B cell (primary cell): ENCODE results near the gene PRMT5. TPM values are rescaled to one million over a fixed set of nuclear protein-coding genes. Genes with fewer than 3 reads are reported as not detected.

Source experiments
- ATAC-seq: fragments of 200-7000 bp; cut with Tn5 transposase; one replicate; pipeline ENCODE4 v1.10.0; 2021; ENCODE audit warnings: low read depth, mild to moderate bottlenecking, moderate number of reproducible peaks, moderate library complexity
- CTCF ChIA-PET: fragments of 350-600 bp; sonication (Branson Sonifier 250); formaldehyde crosslinking; loops from one replicate; lab custom pipeline; 2021; ENCODE audit warnings: antibody characterized with exemption, inconsistent platforms; lab: Charles Lee
- POLR2A ChIA-PET: fragments of 350-600 bp; sonication (Branson Sonifier 250); formaldehyde crosslinking; loops from one replicate; lab custom pipeline; 2021; ENCODE audit warnings: antibody characterized with exemption; lab: Charles Lee
- DNase-seq: peaks from one replicate; pipeline ENCODE4 v3.0.0; 2013
- H2AFZ ChIP-seq: 2 replicates; pipeline ENCODE4 v1.6.1; 2012; ENCODE audit warnings: mild to moderate bottlenecking, low read depth, low read length; ENCODE audit not compliant: insufficient read depth, poor library complexity, severe bottlenecking
- H3K27ac ChIP-seq, 2 donors: 1 replicate in 1 of 2; 2 replicates in 1 of 2; pipeline ENCODE4 v1.5.1; 2012 to 2013; ENCODE audit warnings: low read length in 2 of 2, mild to moderate bottlenecking in 2 of 2, moderate library complexity in 1 of 2
- H3K27me3 ChIP-seq, 4 experiments: fragments of 200-600 bp in 1 of 4; sonication (generic) in 1 of 4; replicated peaks in 1 of 4; 1 replicate in 2 of 4; 2 replicates in 2 of 4; pipeline versions ENCODE4 v1.6.1 to v1.7.0; 2013 to 2016; ENCODE audit warnings: low read length in 3 of 4, mild to moderate bottlenecking in 2 of 4, mixed read lengths in 1 of 4, moderate library complexity in 1 of 4; ENCODE audit not compliant: insufficient read depth in 4 of 4, control insufficient read depth in 3 of 4; ENCODE audit errors: control extremely low read depth in 1 of 4
- H3K36me3 ChIP-seq, 2 experiments: replicated peaks in 1 of 2; 1 replicate in 1 of 2; 2 replicates in 1 of 2; pipeline versions ENCODE4 v1.6.1 to v1.7.1; 2013; ENCODE audit warnings: low read length in 1 of 2; ENCODE audit not compliant: insufficient read depth in 2 of 2, control insufficient read depth in 1 of 2; ENCODE audit errors: control extremely low read depth in 1 of 2, extremely low read depth in 1 of 2
- H3K4me1 ChIP-seq, 2 donors: fragments of 200-600 bp in 1 of 2; sonication (generic) in 1 of 2; 1 replicate in 1 of 2; 2 replicates in 1 of 2; pipeline versions ENCODE4 v1.5.1 to v1.6.1; 2013 to 2017; ENCODE audit warnings: low read length in 2 of 2; ENCODE audit not compliant: control insufficient read depth in 2 of 2, insufficient read depth in 2 of 2
- H3K4me2 ChIP-seq: replicated peaks from 2 replicates; pipeline ENCODE3; 2012; ENCODE audit warnings: mild to moderate bottlenecking, low read depth, low read length; ENCODE audit not compliant: poor library complexity, severe bottlenecking
- H3K4me3 ChIP-seq, 5 experiments: fragments of 200-600 bp in 1 of 5; sonication (generic) in 1 of 5; 1 replicate in 3 of 5; 2 replicates in 2 of 5; pipeline versions ENCODE4 v1.5.1 to v1.7.0; 2011 to 2016; ENCODE audit warnings: low read length in 4 of 5, mild to moderate bottlenecking in 4 of 5, low read depth in 2 of 5, control low read depth in 1 of 5, moderate library complexity in 1 of 5; ENCODE audit not compliant: insufficient read depth in 1 of 5; ENCODE audit errors: control extremely low read depth in 1 of 5, extremely low read depth in 1 of 5
- H3K79me2 ChIP-seq: fragments of 200-600 bp; sonication (generic); one replicate; pipeline ENCODE4 v1.6.0; 2016; ENCODE audit warnings: low read length; ENCODE audit not compliant: control insufficient read depth, insufficient read depth
- H3K9ac ChIP-seq: fragments of 200-600 bp; sonication (generic); 2 replicates; pipeline ENCODE4 v1.6.1; 2017; ENCODE audit warnings: mild to moderate bottlenecking, low read length, moderate library complexity
- H3K9me3 ChIP-seq, 3 donors: one replicate each; pipeline versions ENCODE4 v1.6.1 to v1.7.1; 2013; ENCODE audit warnings: low read length in 2 of 3; ENCODE audit not compliant: control insufficient read depth in 2 of 3, insufficient read depth in 1 of 3; ENCODE audit errors: control extremely low read depth in 1 of 3
- H4K20me1 ChIP-seq: 2 replicates; pipeline ENCODE4 v1.6.0; 2012; ENCODE audit warnings: mild to moderate bottlenecking, low read length; ENCODE audit not compliant: insufficient read depth, control insufficient read depth, poor library complexity, severe bottlenecking
- H3K27ac Mint-ChIP-seq: one replicate; pipeline ENCODE4 v1.8.0; 2021; ENCODE audit warnings: mixed read lengths
- H3K27me3 Mint-ChIP-seq: one replicate; pipeline ENCODE4 v1.8.0; 2021; ENCODE audit warnings: mixed read lengths
- H3K4me1 Mint-ChIP-seq: one replicate; pipeline ENCODE4 v1.8.0; 2021; ENCODE audit warnings: mixed read lengths
- H3K4me3 Mint-ChIP-seq: one replicate; pipeline ENCODE4 v1.8.0; 2021; ENCODE audit warnings: mixed read lengths
- H3K9me3 Mint-ChIP-seq: one replicate; pipeline ENCODE4 v1.8.0; 2022; ENCODE audit warnings: mixed read lengths; ENCODE audit not compliant: insufficient read depth
- CTCF ChIP-seq: fragments of 200-600 bp; IDR thresholded peaks from one replicate; pipeline ENCODE4 v1.8.0; 2022; ENCODE audit warnings: antibody characterized with exemption, mild to moderate bottlenecking
- EZH2 ChIP-seq: IDR thresholded peaks from 2 replicates; pipeline ENCODE4 v1.6.1; 2012; ENCODE audit warnings: borderline replicate concordance, low read depth, mild to moderate bottlenecking, moderate library complexity, low read length; ENCODE audit not compliant: insufficient read depth, poor library complexity, severe bottlenecking
- WGBS: methylation state at CpG from one replicate; pipeline ENCODE4 v1.1.5; 2013; ENCODE audit warnings: missing lambda C conversion rate; ENCODE audit not compliant: insufficient coverage; 5-methylcytosine and 5-hydroxymethylcytosine counted together
- intact Hi-C: fragments of 100-400 bp; cut with micrococcal nuclease; formaldehyde crosslinking; loops from one replicate; pipeline ENCODE4 v1.10.0; 2022
- polyA plus RNA-seq: library from polyadenylated mRNA; depleted of rRNA; stranded (reverse); fragments of >200 nt; gene quantifications from 2 replicates; pipeline ENCODE4 v1.2.3, GENCODE V29; 2012
- total RNA-seq, 2 donors: library from RNA; stranded (reverse); fragments of 120-200 nt in 1 of 2; gene quantifications; 1 replicate in 1 of 2; 2 replicates in 1 of 2; pipeline versions ENCODE4 v1.2.3 to v1.2.4, GENCODE V29; 2013 to 2022

Gene PRMT5
- total and polyA plus RNA-seq, 2 donors (not counting 1 experiment from before 2014, with no cell fraction given) = 38.8 to 50.4 TPM

GRCh38 chr14:22870811-22871223 is 58.4 kb downstream of the PRMT5 start:
- Mint-ChIP-seq H3K27me3 (no peaks in the 10 kb centered on the region), H3K4me3 (peak overlapping the region; percentile 96), H3K4me1 (peaks cover 29% of the 10 kb centered on the region), H3K27ac (peak overlapping the region; percentile 98), H3K9me3 (no peaks in the 10 kb centered on the region)
- Histone ChIP-seq H3K27ac (peak overlapping the region; percentile 84 to 88), H3K79me2 (peaks cover 39% of the 10 kb centered on the region), H3K4me1 (peaks cover 19 to 35% of the 10 kb centered on the region in 2 donors), H3K36me3 (peaks cover 2 to 29% of the 10 kb centered on the region in 2 experiments), H4K20me1 (peaks cover 25% of the 10 kb centered on the region), H3K4me2 (peak overlapping the region; percentile 85), H3K9me3 (no peaks in the 10 kb centered on the region), H3K27me3 (no peaks in the 10 kb centered on the region), H2AFZ (peak overlapping the region; percentile 76), H3K9ac (peak overlapping the region; percentile 96), H3K4me3 (peak overlapping the region; percentile 83 to 97 (median 92))
- TF ChIP-seq CTCF (no peak), EZH2 (no peak)
- ATAC-seq = peak; percentile 26
- WGBS = no CpG with 5 or more reads among the region's 1 CpG
- no peak for DNase-seq
- ChIA-PET POLR2A (interaction anchor here (0.6 to 4.6 kb wide), 8 partner anchors 12 to 117 kb away, joined by 3 to 61 read pairs (median 4); partner anchors contain the start of genes OXA1L and REM2), CTCF (interaction anchor here (0.8 to 7.9 kb wide), 17 partner anchors 9 to 301 kb away, joined by 3 to 111 read pairs (median 5); partner anchors contain the start of genes PRMT5, RBM23 and REM2)
- intact Hi-C loops = loop anchor here (1.0 to 5.0 kb wide), 7 partner anchors 17 to 315 kb away; partner anchors contain the start of genes AJUBA, DAD1 and RBM23

Other genes starting within 250 kb of the PRMT5 start
- 186 and 201 TPM in 2 replicates for gene OXA1L, start 162.7 kb downstream of the PRMT5 start, total RNA-seq
- gene OXA1L, start 162.7 kb downstream of the PRMT5 start, polyA plus RNA-seq = 147 and 150 TPM in 2 replicates
- 50.0 and 59.5 TPM in 2 replicates for gene SLC7A7, start 113.9 kb downstream of the PRMT5 start, total RNA-seq
- gene SLC7A7, start 113.9 kb downstream of the PRMT5 start, polyA plus RNA-seq = 18.7 and 33.4 TPM in 2 replicates
- 91.6 and 93.0 TPM in 2 replicates for gene MRPL52, start 99.5 kb downstream of the PRMT5 start, total RNA-seq
- gene MRPL52, start 99.5 kb downstream of the PRMT5 start, polyA plus RNA-seq = 26.0 and 37.4 TPM in 2 replicates
- gene MMP14, start 92.8 kb downstream of the PRMT5 start, total RNA-seq = 3.5 and 5.2 TPM in 2 replicates
- gene MMP14, start 92.8 kb downstream of the PRMT5 start, polyA plus RNA-seq = 1.0 and 2.2 TPM in 2 replicates
- 99.7 and 104 TPM in 2 replicates for gene LRP10, start 57.6 kb downstream of the PRMT5 start, total RNA-seq
- 79.2 and 120 TPM in 2 replicates for gene LRP10, start 57.6 kb downstream of the PRMT5 start, polyA plus RNA-seq
- gene REM2, start 46.2 kb downstream of the PRMT5 start, total RNA-seq = 5.5 and 5.6 TPM in 2 replicates
- 12.9 and 21.7 TPM in 2 replicates for gene REM2, start 46.2 kb downstream of the PRMT5 start, polyA plus RNA-seq
- gene RBM23, start 10.2 kb downstream of the PRMT5 start, total RNA-seq = 165 and 188 TPM in 2 replicates
- gene RBM23, start 10.2 kb downstream of the PRMT5 start, polyA plus RNA-seq = 60.7 and 114 TPM in 2 replicates
- gene HAUS4, start 27.7 kb upstream of the PRMT5 start, total RNA-seq = 33.1 and 39.3 TPM in 2 replicates
- 28.4 and 33.6 TPM in 2 replicates for gene HAUS4, start 27.7 kb upstream of the PRMT5 start, polyA plus RNA-seq
- 0.83 and 1.6 TPM in 2 replicates for gene AJUBA, start 53.2 kb upstream of the PRMT5 start, total RNA-seq
- gene AJUBA, start 53.2 kb upstream of the PRMT5 start, polyA plus RNA-seq = 0.14 TPM in 1 of 2 replicates, not detected in the other
- gene C14orf93, start 80.8 kb upstream of the PRMT5 start, total RNA-seq = 17.9 and 19.4 TPM in 2 replicates
- gene C14orf93, start 80.8 kb upstream of the PRMT5 start, polyA plus RNA-seq = 26.8 and 29.4 TPM in 2 replicates
- 29.0 and 31.9 TPM in 2 replicates for gene PSMB5, start 105.5 kb upstream of the PRMT5 start, total RNA-seq
- gene PSMB5, start 105.5 kb upstream of the PRMT5 start, polyA plus RNA-seq = 10.7 and 16.5 TPM in 2 replicates
- gene PSMB11, start 112.8 kb upstream of the PRMT5 start, total RNA-seq = not detected in 2 replicates
- gene PSMB11, start 112.8 kb upstream of the PRMT5 start, polyA plus RNA-seq = not detected in 2 replicates
- 0.96 and 1.2 TPM in 2 replicates for gene CDH24, start 128.1 kb upstream of the PRMT5 start, total RNA-seq
- gene CDH24, start 128.1 kb upstream of the PRMT5 start, polyA plus RNA-seq = 1.0 and 2.1 TPM in 2 replicates
- gene ACIN1, start 165.8 kb upstream of the PRMT5 start, total RNA-seq = 359 and 364 TPM in 2 replicates
- 178 and 228 TPM in 2 replicates for gene ACIN1, start 165.8 kb upstream of the PRMT5 start, polyA plus RNA-seq
- gene C14orf119, start 166.1 kb upstream of the PRMT5 start, total RNA-seq = 30.6 and 38.5 TPM in 2 replicates
- gene C14orf119, start 166.1 kb upstream of the PRMT5 start, polyA plus RNA-seq = 6.6 and 12.2 TPM in 2 replicates
- gene CIROP, start 175.6 kb upstream of the PRMT5 start, total RNA-seq = not detected in 2 replicates
- gene CIROP, start 175.6 kb upstream of the PRMT5 start, polyA plus RNA-seq = not detected in 2 replicates
- gene CEBPE, start 189.9 kb upstream of the PRMT5 start, total RNA-seq = 0.37 TPM in 1 of 2 replicates, not detected in the other
- 0.26 and 0.45 TPM in 2 replicates for gene CEBPE, start 189.9 kb upstream of the PRMT5 start, polyA plus RNA-seq